Measurements from ENCODE around the gene SSR1. TPM values are rescaled to one million over a fixed set of nuclear protein-coding genes. Genes with fewer than 3 reads are reported as not detected.
"Not testable (repeated sequence)": the region's sequence is repeated elsewhere in the genome, so short reads cannot be mapped to it uniquely, and the experiment has no call there.

The SSR1 gene
- total RNA-seq, 4 donors from 2014 or later, result 56.0 to 79.0 (median 63.0) TPM

- no peak for TF ChIP-seq CTCF (IDR thresholded peaks at IDR 0.05)
- DNase-seq (ENCODE audit: low spot score) (no peak), ATAC-seq (ENCODE audit: low FRiP score) (no peak)
Measured at GRCh38 chr6:7324520-7324919, 11.5 kb upstream of the SSR1 start.

DNA sequence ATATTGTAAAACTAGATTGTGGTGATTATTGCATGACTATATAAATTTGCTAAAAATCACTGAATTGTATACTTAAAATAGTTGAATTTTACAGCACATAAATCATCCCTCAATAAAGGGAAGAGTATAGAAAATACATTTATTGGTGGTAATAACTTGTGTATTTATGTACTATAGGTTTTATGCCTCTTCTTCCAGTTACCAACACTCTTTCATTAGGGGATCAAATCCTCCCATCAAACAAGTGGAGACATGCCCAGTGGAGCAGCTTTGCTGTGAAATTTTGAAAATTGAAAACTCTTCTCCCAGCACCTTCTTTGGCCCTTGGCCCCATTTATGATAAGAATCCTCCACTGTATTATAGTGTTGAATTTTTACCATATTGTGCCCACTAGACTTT lies 10.1 kb upstream of the SSR1 start:
- ATAC-seq (ENCODE audit: low FRiP score), result no peak
- DNase-seq (ENCODE audit: low spot score), result no peak
- no peak for TF ChIP-seq CTCF (IDR thresholded peaks at IDR 0.05)

GRCh38 chr6:7321866-7322265 lies 8.9 kb upstream of the SSR1 start:
- not testable (repeated sequence) for DNase-seq (ENCODE audit: low spot score); ATAC-seq (ENCODE audit: low FRiP score)

DNA sequence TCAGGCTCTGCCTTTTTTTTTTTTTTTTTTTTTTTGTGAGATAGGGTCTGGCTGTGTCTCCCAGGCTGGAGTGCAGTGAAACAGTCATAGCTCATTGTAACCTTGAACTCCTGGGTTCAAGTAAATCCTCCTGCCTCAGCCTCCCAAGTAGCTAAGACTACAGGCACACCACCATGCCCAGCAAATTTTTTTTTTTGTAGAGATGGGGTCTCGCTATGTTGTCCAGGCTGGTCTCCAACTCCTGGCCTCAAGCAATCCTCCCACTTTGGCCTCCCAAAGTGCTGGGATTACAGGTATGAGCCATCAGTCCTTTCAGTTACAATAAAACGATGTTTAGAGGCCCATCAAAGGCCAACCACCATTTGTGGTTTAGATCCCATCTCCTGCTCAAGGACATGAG lies 6.4 kb upstream of the SSR1 start:
- not testable (repeated sequence) for ATAC-seq (ENCODE audit: low FRiP score)

GRCh38 chr6:7317538-7317937 lies 4.5 kb upstream of the SSR1 start:
- no peak for ATAC-seq (ENCODE audit: low FRiP score)
- TF ChIP-seq CTCF (IDR thresholded peaks at IDR 0.05), result no peak
- DNase-seq (ENCODE audit: low spot score), result no peak

More for the DNA sequence above, 6.4 kb upstream of the SSR1 start:
- DNase-seq (ENCODE audit: low spot score), result not testable (repeated sequence)

DNA sequence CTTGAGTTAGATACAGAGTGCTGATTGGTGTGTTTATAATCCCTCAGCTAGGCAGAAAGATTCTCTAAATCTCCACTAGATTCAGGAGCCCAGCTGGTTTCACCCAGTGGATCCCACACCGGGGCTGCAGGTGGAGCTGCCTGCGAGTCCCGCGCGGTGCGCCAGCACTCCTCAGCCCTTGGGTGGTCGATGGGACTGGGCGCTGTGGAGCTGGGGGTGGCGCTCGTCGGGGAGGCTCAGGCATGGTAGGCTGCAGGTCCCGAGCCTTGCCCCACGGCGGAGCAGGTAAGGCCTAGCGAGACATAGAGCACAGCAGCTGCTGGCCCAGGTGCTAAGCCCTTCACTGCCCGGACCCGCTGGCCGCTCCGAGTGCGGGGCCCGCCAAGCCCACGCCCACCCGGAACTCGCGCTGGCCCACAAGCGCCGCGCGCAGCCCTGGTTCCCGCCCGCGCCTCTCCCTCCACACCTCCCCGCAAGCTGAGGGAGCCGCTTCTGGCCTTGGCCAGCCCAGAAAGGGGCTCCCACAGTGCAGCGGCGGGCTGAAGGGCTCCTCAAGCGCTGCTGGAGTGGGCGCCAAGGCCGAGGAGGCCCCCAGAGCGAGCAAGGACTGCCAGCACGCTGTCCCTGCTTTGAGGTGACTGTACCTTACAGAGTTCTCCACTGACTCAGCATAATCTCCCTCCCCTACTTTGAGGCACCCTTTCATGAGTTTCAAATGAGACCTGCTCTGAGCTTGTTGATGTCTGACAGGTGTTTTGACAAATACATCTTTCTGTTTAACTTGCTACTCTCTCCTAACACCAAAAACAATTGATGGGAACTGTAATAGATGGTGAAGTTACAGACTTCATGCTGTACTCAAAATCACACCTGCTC lies 3.9 kb upstream of the SSR1 start:
- DNase-seq (ENCODE audit: low spot score) (no peak), ATAC-seq (ENCODE audit: low FRiP score) (no peak)
- no peak for TF ChIP-seq CTCF (IDR thresholded peaks at IDR 0.05)

DNA sequence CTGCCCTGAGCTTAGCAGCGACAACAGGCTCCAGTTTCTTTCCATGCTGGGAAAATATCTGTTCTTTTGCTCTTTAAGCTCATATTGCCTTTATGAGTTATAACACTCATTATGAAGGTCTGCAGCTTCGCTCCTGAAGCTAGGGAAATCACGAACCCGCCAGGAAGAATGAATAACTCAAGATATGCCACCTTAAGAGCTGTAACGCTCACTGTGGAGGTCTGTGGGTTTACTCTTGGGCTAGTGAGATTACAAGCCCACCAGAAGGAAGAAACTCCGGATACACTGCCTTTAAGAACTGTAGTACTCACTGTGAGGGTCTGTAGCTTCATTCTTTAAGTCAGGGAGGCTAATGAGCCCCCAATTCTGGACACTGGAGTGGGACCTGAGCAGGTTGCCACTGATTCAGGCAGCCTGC lies 3.0 kb upstream of the SSR1 start:
- no peak for ATAC-seq (ENCODE audit: low FRiP score)
- DNase-seq (ENCODE audit: low spot score), result no peak
- TF ChIP-seq CTCF (IDR thresholded peaks at IDR 0.05), result no peak

- not testable (repeated sequence) for ATAC-seq (ENCODE audit: low FRiP score); DNase-seq (ENCODE audit: low spot score)
Measured at GRCh38 chr6:7315087-7315947, 2.3 kb upstream of the SSR1 start.
